Neural cell (in vitro differentiated cells): ENCODE data around the gene MOCOS. TPM values are rescaled to one million over a fixed set of nuclear protein-coding genes. Genes with fewer than 3 reads are reported as not detected.

ENCODE experiments used
- H2AFZ ChIP-seq: fragments of 200-600, 300-800 bp; sonication (generic), shearing (Covaris generic); 2 replicates; pipeline ENCODE4 v1.6.0; 2014; ENCODE audit warnings: low read depth, mild to moderate bottlenecking, antibody characterized with exemption, low read length, moderate library complexity
- H3F3A ChIP-seq: fragments of 200-600 bp; shearing (Covaris generic); 2 replicates; pipeline ENCODE4 v1.6.1; 2016; ENCODE audit warnings: mild to moderate bottlenecking, moderate library complexity, mixed read lengths, antibody characterized with exemption, low read length; ENCODE audit not compliant: insufficient read depth, poor library complexity, severe bottlenecking
- H3K27ac ChIP-seq: fragments of 200-600, 300-800 bp; sonication (generic), shearing (Covaris generic); 2 replicates; pipeline ENCODE4 v1.5.1; 2014; ENCODE audit warnings: mild to moderate bottlenecking, low read length, moderate library complexity
- H3K27me3 ChIP-seq: fragments of 300-800, 200-600 bp; sonication (generic), shearing (Covaris generic); 2 replicates; pipeline ENCODE4 v1.6.0; 2014; ENCODE audit warnings: mild to moderate bottlenecking, low read depth, low read length, moderate library complexity; ENCODE audit not compliant: insufficient read depth
- H3K36me3 ChIP-seq: fragments of 300-800, 200-600 bp; sonication (generic), shearing (Covaris generic); 2 replicates; pipeline ENCODE4 v1.5.1; 2014; ENCODE audit warnings: mild to moderate bottlenecking, antibody characterized with exemption, low read length, moderate library complexity; ENCODE audit not compliant: insufficient read depth
- H3K4me2 ChIP-seq: fragments of 300-800, 200-600 bp; sonication (generic), shearing (Covaris generic); 2 replicates; pipeline ENCODE4 v1.6.0; 2014; ENCODE audit warnings: mild to moderate bottlenecking, low read length
- H3K4me3 ChIP-seq: fragments of 300-800, 200-600 bp; sonication (generic), shearing (Covaris generic); 2 replicates; pipeline ENCODE4 v1.5.1; 2014; ENCODE audit warnings: mild to moderate bottlenecking, low read length, moderate library complexity
- H3K79me2 ChIP-seq: fragments of 200-600 bp; shearing (Covaris generic); replicated peaks from 2 replicates; pipeline ENCODE4 v1.6.0; 2014; ENCODE audit warnings: mild to moderate bottlenecking, low read length, moderate library complexity; ENCODE audit not compliant: insufficient read depth
- H3K9ac ChIP-seq: fragments of 300-800, 200-600 bp; sonication (generic), shearing (Covaris generic); 2 replicates; pipeline ENCODE4 v1.6.1; 2016; ENCODE audit warnings: mild to moderate bottlenecking, low read length, mixed read lengths
- H3K9me2 ChIP-seq: fragments of 200-600 bp; shearing (Covaris generic); 2 replicates; pipeline ENCODE4 v1.6.1; 2016; ENCODE audit warnings: mild to moderate bottlenecking, low read length, mixed read lengths; ENCODE audit not compliant: insufficient read depth
- H3K9me3 ChIP-seq: fragments of 200-600, 300-800 bp; sonication (generic), shearing (Covaris generic); 2 replicates; pipeline ENCODE4 v1.6.1; 2016; ENCODE audit warnings: mild to moderate bottlenecking, mixed run types, low read length, moderate library complexity, mixed read lengths
- H4K20me1 ChIP-seq: fragments of 200-600 bp; shearing (Covaris generic); 2 replicates; pipeline ENCODE4 v1.6.1; 2016; ENCODE audit warnings: mild to moderate bottlenecking, mixed run types; ENCODE audit not compliant: insufficient read depth
- EP300 ChIP-seq: fragments of 450-650 bp; conservative IDR thresholded peaks from 2 replicates; pipeline ENCODE4 v1.6.1; 2014; ENCODE audit warnings: antibody characterized with exemption, mild to moderate bottlenecking, moderate library complexity; ENCODE audit not compliant: poor library complexity, severe bottlenecking
- EZH2 ChIP-seq: fragments of 200-600, 300-800 bp; shearing (Covaris generic), sonication (generic); IDR thresholded peaks from 2 replicates; pipeline ENCODE4 v1.6.1; 2014; ENCODE audit warnings: antibody characterized with exemption, low read length, borderline replicate concordance, mild to moderate bottlenecking; ENCODE audit not compliant: insufficient read depth, poor library complexity, severe bottlenecking
- MXI1 ChIP-seq: fragments of 450-650 bp; conservative IDR thresholded peaks from 2 replicates; pipeline ENCODE4 v1.6.1; 2014; ENCODE audit warnings: antibody characterized with exemption, mild to moderate bottlenecking; ENCODE audit not compliant: poor library complexity, severe bottlenecking
- POLR2AphosphoS5 ChIP-seq: IDR thresholded peaks from 2 replicates; pipeline ENCODE4 v1.6.1; 2012
- RAD21 ChIP-seq: fragments of 450-650 bp; conservative IDR thresholded peaks from 2 replicates; pipeline ENCODE4 v1.6.1; 2014; ENCODE audit warnings: antibody characterized with exemption, mild to moderate bottlenecking, moderate library complexity
- SMC3 ChIP-seq: fragments of 450-650 bp; conservative IDR thresholded peaks from 2 replicates; pipeline ENCODE4 v1.6.1; 2014; ENCODE audit warnings: antibody characterized with exemption, mild to moderate bottlenecking, moderate library complexity; ENCODE audit not compliant: poor library complexity
- TAF1 ChIP-seq: IDR thresholded peaks from 2 replicates; pipeline ENCODE4 v1.6.1; 2012; ENCODE audit warnings: low read depth
- polyA plus RNA-seq: library from polyadenylated mRNA; depleted of rRNA; stranded (reverse); fragments of >200 nt; gene quantifications from 2 replicates; pipeline ENCODE4 v1.2.3, GENCODE V29; 2014
- TF ChIP-seq, protein P1 (sequence below): fragments of 450-650 bp; IDR thresholded peaks from 2 replicates; pipeline ENCODE4 v1.5.1; 2014; ENCODE audit warnings: antibody characterized with exemption, mild to moderate bottlenecking, moderate library complexity; ENCODE audit not compliant: poor library complexity, severe bottlenecking
- TF ChIP-seq, protein P2 (sequence below): IDR thresholded peaks from 2 replicates; pipeline ENCODE4 v1.6.1; 2012; ENCODE audit warnings: borderline replicate concordance

The MOCOS gene
- polyA plus RNA-seq, 1 donor from 2014 or later: not detected

- Histone ChIP-seq H3K27me3 (no peaks in the 10 kb centered on the region), H3K9me2 (no peaks in the 10 kb centered on the region), H3K4me3 (no peak overlapping the region), H4K20me1 (no peaks in the 10 kb centered on the region), H3K9me3 (no peaks in the 10 kb centered on the region), H3K9ac (no peak overlapping the region), H3F3A (no peaks in the 10 kb centered on the region), H2AFZ (no peak overlapping the region), H3K79me2 (no peaks in the 10 kb centered on the region), H3K27ac (no peak overlapping the region), H3K36me3 (no peaks in the 10 kb centered on the region), H3K4me2 (no peak overlapping the region)
- TF ChIP-seq, protein P1, sequence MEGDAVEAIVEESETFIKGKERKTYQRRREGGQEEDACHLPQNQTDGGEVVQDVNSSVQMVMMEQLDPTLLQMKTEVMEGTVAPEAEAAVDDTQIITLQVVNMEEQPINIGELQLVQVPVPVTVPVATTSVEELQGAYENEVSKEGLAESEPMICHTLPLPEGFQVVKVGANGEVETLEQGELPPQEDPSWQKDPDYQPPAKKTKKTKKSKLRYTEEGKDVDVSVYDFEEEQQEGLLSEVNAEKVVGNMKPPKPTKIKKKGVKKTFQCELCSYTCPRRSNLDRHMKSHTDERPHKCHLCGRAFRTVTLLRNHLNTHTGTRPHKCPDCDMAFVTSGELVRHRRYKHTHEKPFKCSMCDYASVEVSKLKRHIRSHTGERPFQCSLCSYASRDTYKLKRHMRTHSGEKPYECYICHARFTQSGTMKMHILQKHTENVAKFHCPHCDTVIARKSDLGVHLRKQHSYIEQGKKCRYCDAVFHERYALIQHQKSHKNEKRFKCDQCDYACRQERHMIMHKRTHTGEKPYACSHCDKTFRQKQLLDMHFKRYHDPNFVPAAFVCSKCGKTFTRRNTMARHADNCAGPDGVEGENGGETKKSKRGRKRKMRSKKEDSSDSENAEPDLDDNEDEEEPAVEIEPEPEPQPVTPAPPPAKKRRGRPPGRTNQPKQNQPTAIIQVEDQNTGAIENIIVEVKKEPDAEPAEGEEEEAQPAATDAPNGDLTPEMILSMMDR: no peak
- no peak for TF ChIP-seq TAF1
- no peak for TF ChIP-seq POLR2AphosphoS5
- TF ChIP-seq, protein P2, sequence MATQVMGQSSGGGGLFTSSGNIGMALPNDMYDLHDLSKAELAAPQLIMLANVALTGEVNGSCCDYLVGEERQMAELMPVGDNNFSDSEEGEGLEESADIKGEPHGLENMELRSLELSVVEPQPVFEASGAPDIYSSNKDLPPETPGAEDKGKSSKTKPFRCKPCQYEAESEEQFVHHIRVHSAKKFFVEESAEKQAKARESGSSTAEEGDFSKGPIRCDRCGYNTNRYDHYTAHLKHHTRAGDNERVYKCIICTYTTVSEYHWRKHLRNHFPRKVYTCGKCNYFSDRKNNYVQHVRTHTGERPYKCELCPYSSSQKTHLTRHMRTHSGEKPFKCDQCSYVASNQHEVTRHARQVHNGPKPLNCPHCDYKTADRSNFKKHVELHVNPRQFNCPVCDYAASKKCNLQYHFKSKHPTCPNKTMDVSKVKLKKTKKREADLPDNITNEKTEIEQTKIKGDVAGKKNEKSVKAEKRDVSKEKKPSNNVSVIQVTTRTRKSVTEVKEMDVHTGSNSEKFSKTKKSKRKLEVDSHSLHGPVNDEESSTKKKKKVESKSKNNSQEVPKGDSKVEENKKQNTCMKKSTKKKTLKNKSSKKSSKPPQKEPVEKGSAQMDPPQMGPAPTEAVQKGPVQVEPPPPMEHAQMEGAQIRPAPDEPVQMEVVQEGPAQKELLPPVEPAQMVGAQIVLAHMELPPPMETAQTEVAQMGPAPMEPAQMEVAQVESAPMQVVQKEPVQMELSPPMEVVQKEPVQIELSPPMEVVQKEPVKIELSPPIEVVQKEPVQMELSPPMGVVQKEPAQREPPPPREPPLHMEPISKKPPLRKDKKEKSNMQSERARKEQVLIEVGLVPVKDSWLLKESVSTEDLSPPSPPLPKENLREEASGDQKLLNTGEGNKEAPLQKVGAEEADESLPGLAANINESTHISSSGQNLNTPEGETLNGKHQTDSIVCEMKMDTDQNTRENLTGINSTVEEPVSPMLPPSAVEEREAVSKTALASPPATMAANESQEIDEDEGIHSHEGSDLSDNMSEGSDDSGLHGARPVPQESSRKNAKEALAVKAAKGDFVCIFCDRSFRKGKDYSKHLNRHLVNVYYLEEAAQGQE: no peak
- no peak for TF ChIP-seq SMC3
- TF ChIP-seq EP300: no peak
- no peak for TF ChIP-seq RAD21
- no peak for TF ChIP-seq EZH2
- no peak for TF ChIP-seq MXI1
Measured at GRCh38 chr18:36214811-36215210, 27.5 kb downstream of the MOCOS start.

DNA sequence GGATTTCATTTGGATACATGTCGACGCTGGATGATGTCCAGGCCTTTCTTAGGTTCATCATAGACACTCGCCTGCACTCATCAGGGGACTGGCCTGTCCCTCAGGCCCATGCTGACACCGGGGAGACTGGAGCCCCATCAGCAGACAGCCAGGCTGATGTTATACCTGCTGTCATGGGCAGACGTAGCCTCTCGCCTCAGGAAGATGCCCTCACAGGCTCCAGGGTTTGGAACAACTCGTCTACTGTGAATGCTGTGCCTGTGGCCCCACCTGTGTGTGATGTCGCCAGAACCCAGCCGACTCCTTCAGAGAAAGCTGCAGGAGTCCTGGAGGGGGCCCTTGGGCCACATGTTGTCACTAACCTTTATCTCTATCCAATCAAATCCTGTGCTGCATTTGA is 28.3 kb downstream of the MOCOS start:
- H3K36me3 ChIP-seq: no peaks in the 10 kb centered on the region
- TF ChIP-seq, protein P2: no peak
- no peaks in the 10 kb centered on the region for H3K9me3 ChIP-seq
- H3K27ac ChIP-seq: no peak overlapping the region
- H3K4me2 ChIP-seq: no peak overlapping the region
- H3K4me3 ChIP-seq: no peak overlapping the region
- H4K20me1 ChIP-seq: no peaks in the 10 kb centered on the region
- no peak overlapping the region for H2AFZ ChIP-seq
- H3K27me3 ChIP-seq: no peaks in the 10 kb centered on the region
- no peaks in the 10 kb centered on the region for H3F3A ChIP-seq
- no peak overlapping the region for H3K9ac ChIP-seq
- H3K9me2 ChIP-seq: no peaks in the 10 kb centered on the region
- H3K79me2 ChIP-seq: no peaks in the 10 kb centered on the region
